HG02623 (cell line): ENCODE data around the gene CALY.

Source experiments
- ATAC-seq: cut with Tn5 transposase; IDR thresholded peaks from one replicate; pipeline ENCODE4 v1.9.1; 2021; ENCODE audit warnings: moderate library complexity; ENCODE audit not compliant: unreplicated experiment

Gene CALY

GRCh38 chr10:133366751-133367150 is 30.1 kb upstream of the CALY start:
- ATAC-seq, result no peak

GRCh38 chr10:133366130-133366478 is 29.4 kb upstream of the CALY start:
- no peak for ATAC-seq

GRCh38 chr10:133365461-133366129 is 28.9 kb upstream of the CALY start:
- no peak for ATAC-seq

- no peak for ATAC-seq
These were observed 28.1 kb upstream of the CALY start for GRCh38 chr10:133364645-133365431.

GRCh38 chr10:133362846-133363245 is 26.1 kb upstream of the CALY start:
- no peak for ATAC-seq

- ATAC-seq, result no peak
These were observed 25.2 kb upstream of the CALY start for GRCh38 chr10:133361773-133362441.

GRCh38 chr10:133361227-133361626 is 24.5 kb upstream of the CALY start:
- ATAC-seq, result no peak

GRCh38 chr10:133359972-133360610 is 23.4 kb upstream of the CALY start:
- ATAC-seq, result no peak

- no peak for ATAC-seq
These were observed 22.9 kb upstream of the CALY start for GRCh38 chr10:133359554-133359971.

- ATAC-seq, result no peak
These were observed 22.2 kb upstream of the CALY start for GRCh38 chr10:133358925-133359310.

- ATAC-seq, result no peak
These were observed 21.6 kb upstream of the CALY start for GRCh38 chr10:133358162-133358924.

GRCh38 chr10:133357285-133358161 is 20.8 kb upstream of the CALY start, which contains the start of gene FUOM:
Gene FUOM (minus strand): TSS chr10:133358019. CDS start chr10:133358007, 12 bp downstream.
- peak; percentile 63 for ATAC-seq

GRCh38 chr10:133356549-133357284 is 20.0 kb upstream of the CALY start:
- no peak for ATAC-seq

- ATAC-seq, result no peak
These were observed 19.3 kb upstream of the CALY start for GRCh38 chr10:133355991-133356390.

- ATAC-seq, result no peak
These were observed 18.6 kb upstream of the CALY start for GRCh38 chr10:133355266-133355665.

GRCh38 chr10:133354672-133355240 is 18.1 kb upstream of the CALY start:
- no peak for ATAC-seq

- ATAC-seq, result no peak
These were observed 17.4 kb upstream of the CALY start for GRCh38 chr10:133353988-133354605.
